Measurements from ENCODE around the gene RXFP4.
A peak's percentile ranks its signal among the peaks of the same experiment; 100 is the strongest.

RXFP4 gene

DNA sequence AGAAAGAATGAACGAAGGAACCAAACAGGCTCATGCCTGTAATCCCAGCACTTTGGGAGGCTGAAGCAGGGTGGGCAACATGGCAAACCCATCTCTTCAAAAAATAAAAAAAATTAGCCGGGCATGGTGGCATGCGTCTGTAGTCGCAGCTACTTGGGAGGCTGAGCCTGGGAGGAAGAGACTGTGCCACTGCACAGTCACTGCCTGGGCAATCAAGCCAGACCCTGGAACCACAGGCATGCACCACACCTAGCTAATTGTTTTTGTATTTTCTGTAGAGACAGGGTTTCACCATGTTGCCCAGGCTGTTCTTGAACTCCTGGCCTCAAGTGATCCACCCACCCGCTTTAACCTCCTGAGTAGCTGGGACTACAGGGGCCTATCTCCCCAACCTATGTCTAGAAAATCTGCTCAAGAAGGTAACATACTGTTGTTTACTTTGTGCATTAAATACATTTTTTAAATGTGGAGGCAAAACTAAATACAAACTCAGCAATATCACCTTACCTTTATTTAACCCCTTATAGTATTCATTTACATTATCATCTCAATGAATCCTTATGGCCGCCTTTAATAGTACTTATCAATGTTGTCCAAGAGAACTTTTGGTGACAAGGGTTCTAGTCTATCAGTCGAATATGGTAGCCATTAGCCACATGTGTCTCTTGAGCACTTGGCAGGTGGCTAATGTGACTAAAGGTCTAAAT, 10.0 kb upstream of the RXFP4 start:
- DNase-seq, result peak; percentile 11

DNA sequence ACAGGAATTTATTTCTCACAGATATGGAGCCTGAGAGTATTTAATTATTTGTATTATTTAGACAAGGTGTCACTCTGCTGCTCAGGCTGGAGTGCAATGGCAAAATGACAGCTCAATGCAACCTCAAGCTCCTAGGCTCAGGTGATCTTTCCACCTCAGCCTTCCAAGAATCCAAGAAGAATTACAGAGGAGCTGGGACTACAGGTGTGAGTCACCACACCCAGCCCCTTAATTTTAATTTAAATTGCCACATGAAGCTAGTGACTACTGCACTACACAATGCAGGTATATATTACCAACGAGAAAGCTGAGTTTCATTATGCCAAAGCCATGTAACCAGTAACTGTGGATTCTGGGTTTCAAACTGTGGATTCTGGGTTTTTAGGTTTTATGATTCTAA, 9.4 kb upstream of the RXFP4 start:
- no peak for DNase-seq

DNA sequence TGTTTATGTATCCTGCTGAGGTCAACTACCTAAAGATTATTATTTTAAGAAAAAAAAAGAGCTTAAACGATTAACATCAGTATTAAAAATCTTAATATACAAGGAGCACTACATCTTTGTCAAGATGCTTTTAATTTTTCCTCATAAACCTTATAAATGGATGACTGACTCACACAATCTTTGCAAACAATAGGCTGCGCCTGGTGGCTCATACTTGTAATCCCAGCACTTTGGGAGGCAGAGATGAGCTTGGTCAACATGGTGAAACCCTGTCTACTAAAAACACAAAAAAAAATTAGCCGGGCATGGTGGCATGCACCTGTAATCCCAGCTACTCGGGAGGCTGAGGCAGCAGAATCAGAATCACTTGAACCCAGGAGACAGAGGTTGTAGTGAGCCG, 9.0 kb upstream of the RXFP4 start:
- DNase-seq, result no peak

DNA sequence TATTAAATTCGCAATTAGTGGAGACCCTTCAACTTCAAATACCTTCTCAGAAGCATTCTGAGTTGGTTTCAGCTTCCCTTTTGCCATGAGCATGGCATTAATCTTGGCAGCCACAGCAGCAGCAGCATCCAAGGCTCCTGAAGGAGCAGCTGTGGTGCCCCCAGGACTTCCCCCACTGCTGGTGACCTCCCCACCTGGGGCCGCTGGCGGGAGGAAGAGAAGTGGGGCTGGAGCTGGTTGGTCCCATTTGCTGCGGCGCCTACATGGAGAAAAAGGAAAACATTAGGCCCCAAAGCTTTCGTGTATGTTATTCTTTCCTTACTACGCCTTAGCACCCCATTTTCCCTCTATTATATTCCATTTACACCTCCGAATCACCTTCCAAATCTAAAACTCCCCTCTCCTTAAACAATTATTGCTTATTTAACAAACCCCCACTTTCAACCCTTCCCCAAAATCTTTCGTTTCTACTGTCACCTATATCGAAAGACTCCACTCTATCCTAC, 7.8 kb upstream of the RXFP4 start:
- no peak for DNase-seq

DNA sequence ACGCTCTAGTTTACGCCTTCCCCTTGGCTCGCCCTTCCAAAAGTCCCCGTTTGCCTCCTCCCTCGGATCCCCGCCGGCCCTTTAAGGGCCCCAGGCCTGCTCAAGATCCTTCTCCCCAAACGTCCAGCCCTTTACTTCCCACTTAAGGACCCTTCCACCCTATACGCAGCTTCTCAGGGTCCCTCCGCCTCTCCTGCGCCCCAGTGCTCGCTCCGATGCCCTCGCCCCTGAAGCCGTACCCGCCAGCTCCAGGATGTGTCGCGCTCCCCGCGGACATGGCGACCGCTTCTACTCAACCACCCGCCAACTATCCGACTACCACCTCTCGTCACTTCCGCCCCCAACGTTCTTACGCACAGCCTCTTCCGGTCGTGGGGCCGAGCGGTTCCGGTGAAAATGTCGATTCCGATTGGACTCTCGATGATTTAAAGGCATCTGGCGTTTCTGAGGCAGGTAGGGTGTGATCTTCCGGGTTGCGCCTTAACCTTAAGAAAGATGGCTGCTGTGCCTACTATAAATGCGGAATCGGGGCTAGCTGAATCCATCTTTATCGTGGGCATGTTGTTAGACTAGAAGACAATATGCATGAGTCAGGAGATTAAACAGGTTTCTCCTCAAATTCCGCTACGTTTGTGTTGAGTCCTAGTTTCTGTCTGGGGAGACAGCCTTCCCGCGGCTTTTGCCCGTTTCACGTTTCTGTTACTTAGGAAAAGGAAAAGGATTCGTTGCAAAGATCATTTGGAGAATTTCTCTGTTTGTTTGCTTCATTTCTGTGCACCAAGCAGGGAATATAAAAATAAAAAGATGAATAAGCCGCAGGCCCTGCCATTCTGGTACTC, 7.1 kb upstream of the RXFP4 start, which contains the start of gene KHDC4:
Gene KHDC4 (minus strand): TSS at position 317 of the 839 bp plus-strand sequence. CDS start 40 bp downstream, at position 277.
- DNase-seq, result peak; percentile 87

DNA sequence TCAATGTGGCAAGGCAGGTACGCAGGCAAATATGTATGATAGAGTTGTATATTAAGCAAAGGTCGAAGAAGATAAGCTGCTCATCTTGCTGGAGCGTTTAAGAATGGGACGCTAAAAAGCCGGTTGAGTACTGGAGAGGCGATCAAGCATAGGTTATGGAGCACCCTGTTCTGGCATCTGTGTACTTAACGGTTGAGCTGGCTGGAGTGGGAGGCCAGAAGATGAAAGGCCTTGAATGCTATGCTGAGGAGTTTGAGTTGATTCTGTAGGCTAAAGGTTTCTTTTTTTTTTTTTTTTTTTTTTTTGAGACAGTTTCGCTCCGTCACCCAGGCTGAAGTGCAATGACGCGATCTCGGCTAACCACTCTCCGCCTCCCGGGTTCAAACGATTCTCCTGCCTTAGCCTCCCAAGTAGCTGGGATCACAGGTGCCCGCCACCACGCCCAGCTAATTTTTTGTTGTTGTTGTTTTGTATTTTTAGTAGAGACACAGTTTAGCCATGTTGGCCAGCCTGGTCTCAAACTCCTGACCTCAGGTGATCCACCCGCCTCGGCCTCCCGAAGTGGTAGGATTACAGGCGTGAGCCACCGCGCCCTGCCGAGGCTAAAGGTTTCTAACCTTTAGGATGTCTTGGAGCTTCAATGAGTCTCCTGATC, 6.4 kb upstream of the RXFP4 start:
- DNase-seq, result no peak

DNA sequence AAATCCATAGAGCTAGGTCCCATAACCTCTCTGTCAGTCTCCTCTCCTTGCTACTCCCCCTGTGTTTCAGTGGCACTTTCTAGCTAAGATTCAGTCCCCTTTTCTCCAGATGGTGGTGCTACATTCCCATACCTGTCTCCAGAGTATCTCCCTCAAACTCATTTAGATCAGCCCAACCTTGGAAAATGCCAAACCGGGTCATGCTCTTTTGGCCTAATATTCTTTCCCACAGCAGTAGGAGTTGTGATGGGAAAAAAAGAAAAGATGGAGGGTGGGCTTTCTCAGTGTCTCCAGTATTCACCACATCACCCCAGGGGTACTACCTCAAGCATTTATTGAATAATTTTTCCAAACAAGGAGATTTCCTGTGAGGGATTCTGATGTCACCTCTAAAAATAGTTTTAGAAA, 3.2 kb upstream of the RXFP4 start:
- DNase-seq, result no peak

DNA sequence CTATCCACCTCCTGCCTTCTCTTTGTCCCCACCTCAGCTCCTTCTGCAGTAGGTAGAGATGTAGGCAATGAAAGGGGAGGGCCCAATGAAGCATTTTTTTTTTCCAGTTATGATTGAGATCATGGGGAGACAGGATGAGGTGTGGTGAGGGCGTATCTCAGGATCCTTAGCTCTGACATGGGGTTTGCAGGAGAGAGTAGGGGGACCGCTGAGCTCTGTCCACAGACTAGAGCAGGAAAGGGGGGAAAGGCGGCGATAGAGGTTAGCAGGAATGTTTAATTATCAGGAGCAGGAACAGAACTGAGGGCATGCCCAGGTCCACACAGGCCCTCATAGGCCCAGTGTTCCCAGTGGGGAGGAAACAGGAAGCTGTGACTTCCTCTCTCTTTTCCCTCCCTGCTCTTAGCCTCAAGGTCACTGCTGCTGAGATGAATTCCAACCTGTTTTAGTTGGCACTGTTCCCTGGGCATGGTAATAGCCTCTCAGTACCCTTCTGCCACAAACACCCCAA, 901 bp upstream of the RXFP4 start:
- DNase-seq, result no peak

DNA sequence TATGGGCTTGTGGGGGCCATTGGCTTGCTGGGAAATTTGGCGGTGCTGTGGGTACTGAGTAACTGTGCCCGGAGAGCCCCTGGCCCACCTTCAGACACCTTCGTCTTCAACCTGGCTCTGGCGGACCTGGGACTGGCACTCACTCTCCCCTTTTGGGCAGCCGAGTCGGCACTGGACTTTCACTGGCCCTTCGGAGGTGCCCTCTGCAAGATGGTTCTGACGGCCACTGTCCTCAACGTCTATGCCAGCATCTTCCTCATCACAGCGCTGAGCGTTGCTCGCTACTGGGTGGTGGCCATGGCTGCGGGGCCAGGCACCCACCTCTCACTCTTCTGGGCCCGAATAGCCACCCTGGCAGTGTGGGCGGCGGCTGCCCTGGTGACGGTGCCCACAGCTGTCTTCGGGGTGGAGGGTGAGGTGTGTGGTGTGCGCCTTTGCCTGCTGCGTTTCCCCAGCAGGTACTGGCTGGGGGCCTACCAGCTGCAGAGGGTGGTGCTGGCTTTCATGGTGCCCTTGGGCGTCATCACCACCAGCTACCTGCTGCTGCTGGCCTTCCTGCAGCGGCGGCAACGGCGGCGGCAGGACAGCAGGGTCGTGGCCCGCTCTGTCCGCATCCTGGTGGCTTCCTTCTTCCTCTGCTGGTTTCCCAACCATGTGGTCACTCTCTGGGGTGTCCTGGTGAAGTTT, 550 bp downstream of the RXFP4 start:
- no peak for DNase-seq

DNA sequence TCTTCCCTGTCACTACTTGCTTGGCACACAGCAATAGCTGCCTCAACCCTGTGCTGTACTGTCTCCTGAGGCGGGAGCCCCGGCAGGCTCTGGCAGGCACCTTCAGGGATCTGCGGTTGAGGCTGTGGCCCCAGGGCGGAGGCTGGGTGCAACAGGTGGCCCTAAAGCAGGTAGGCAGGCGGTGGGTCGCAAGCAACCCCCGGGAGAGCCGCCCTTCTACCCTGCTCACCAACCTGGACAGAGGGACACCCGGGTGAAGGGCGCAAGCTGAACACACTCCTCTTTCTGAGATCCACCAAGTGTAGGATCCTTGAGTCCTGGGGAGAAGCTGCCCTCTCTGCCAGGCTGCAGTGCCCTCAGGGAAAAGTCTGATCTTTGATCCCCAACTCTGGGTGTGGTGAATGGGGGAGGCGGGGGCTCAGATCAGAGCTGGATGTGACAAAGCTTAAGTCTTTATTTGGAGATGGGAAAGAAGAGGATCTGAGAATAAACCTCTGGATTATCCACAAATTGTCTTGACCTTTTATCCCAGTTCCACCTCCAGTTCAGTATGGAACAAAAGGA, 1.2 kb downstream of the RXFP4 start:
- DNase-seq, result no peak

DNA sequence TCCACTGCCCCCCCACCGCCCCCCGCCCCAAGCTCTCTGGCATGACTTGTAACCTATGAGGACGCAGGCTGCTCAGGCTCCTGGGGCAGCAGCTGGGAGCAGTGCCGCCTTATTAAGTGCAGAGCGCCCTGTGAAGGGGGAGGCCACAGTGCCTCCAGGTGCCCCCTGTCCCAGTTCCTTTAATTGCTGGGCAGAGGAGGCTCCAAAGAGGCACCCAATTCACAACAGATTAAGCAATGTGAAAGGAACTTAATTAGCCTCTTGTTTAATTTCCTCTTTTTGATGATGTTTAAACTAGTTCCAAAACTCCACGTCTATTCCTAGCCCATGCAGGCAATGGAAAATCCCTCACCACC, 3.0 kb downstream of the RXFP4 start:
- no peak for DNase-seq

DNA sequence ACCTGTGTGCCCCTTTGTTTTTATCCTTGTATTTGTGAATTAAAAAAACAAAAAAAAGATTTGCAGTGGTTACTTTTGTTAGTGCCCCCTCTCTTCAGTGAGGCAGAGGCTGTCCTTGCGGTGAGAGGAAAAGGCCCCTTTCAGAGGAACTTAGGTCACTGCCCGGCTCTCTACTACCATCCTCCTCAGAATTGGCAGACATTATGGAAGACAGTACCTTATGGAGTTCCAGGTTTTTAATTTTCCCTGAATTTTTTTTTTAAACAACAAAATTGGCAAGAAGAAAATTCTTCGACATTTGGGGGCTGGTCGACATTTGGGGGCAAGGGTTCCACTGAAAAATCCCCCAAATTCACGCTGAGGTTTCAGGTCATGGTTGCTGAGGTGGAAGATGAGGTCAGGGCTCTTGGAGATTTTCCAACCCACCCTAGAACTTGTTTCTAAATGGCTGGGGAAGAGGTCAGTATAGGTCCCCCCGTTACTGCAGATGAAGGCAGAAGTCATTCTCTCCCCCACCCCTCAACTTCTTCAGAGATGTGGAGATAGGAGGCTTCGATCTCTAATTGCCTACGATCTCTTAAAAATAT, 5.3 kb downstream of the RXFP4 start:
- DNase-seq, result no peak

DNA sequence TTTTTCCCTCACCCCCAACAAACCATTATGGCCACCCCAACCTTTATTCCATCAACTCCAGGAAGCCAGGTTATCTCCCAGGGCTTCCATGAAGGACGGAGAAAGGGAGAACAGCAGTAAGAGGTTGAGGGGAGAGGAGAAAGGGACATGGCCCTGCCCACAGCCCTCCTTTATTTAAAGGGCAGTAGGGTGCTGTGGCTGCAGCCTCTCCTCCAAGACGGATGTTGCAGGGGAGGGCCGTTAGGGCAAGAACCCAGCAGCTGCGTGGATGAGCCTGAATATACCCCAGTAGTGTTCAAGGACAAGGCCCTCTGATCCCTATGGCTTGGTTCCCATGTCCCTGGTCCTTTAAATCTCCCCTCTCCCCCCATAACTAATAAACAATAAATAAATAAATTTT, 5.9 kb downstream of the RXFP4 start:
- DNase-seq, result no peak

DNA sequence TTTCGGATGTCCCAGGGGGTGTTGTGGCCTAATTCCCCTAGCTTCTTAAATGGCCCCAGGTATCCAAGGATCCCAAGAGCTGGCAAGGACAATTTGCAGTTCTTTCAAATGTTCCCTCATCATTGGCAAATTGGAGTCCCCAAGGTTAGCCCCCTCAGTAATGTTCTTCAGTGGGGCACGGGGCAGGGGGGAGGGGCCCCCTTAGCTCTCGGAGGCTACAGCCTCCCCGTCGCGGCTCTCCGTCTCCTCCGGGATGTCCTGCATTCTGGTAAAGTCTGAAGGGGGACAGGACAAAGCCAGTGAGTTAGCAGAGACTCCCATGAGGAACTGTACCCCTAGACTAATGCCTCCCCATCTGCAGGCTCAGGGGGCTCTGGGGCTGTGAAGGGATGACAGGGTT, 6.3 kb downstream of the RXFP4 start:
- no peak for DNase-seq

DNA sequence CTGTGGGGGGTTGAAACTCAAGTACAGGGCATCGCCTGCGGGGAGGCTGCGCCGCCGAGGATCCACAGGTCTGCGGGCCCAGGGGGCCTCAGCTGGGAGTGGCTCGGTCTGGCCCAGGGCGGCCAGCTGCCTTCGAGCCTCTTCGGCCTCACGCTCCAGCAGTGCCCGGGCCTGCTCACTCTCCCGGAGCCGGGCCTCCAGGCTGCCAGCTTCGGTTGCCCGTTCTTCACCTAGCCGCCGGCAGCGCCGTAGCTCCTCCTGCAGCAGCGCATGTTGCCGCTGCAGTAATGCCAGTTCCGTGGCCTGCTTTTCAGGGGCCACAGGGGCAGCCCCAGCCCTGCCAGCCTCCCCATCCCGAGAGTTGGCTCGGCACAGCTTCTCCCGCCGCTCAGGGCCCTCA, 9.4 kb downstream of the RXFP4 start:
- DNase-seq, result no peak

DNA sequence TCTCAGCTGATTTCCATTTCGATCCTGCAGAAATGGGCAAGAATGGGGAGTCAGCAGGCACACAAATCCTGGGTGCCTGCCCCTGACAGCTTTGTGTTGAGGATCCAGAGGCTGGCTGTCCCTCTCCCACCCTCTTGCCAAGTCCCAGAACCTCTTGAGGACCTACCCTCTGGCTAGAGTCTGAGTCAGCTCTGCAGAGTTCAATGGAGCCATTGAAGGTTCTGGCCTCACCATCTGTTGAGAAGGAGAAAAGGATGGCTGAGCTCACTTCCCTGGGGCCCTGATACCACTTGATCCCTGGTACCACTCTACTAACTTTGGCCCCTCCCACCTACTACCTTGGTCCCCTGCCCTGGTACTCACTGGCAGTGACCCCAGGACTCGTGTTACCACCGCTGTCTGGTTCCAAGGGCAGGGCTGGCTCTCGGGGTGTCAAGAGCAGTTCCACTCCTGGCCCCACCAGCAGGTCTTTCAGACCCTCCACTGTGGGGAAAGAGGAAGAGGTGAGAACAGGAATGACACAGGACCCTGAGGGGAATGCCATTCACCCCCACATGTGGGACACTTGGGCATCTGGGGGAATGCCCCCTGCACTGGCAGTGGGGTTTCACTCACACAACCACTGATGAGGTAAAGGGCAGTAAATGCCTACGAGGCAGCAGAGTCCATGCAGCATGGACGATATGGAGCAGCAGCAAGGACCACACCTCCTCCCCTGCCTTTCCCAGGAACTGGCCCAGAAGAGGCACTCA, 10.5 kb downstream of the RXFP4 start:
- DNase-seq, result no peak

DNA sequence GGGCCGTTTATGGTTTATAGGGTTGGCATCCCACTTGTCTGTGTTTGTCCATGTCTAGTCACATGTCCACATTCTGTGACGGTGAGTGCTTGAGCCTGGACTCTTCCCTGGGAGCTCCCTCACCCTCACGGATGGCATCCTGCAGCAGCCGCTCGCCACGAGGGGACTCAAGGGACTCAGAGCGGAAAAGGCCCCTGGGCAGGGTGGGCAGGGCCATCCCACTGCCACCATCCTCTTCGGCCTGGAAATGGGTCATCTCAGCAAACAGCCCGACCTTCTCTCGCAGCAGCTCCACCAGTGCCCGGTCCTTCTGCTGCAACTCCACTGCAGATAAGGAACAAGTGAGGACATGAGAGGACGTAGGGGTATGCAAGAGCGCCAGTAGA, 11.1 kb downstream of the RXFP4 start:
- no peak for DNase-seq

DNA sequence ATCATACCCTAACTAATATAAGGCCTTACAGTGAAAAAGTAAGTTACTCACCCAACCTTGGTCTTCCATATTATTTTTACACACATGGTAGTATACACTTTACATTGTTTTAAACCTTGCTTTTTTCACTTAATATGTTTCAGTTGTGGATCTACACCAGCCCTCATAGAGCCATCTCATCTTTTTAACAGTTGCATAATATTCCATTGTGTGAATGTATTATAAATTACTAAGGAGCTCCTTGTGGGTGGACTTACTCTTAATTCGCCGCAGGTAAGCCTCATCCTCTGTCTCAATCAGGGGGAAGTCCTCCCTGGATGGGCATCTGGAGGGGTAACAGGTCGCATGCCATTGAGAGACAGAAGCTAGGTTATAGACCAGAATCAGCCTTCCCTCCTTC, 13.2 kb downstream of the RXFP4 start:
- DNase-seq, result no peak

DNA sequence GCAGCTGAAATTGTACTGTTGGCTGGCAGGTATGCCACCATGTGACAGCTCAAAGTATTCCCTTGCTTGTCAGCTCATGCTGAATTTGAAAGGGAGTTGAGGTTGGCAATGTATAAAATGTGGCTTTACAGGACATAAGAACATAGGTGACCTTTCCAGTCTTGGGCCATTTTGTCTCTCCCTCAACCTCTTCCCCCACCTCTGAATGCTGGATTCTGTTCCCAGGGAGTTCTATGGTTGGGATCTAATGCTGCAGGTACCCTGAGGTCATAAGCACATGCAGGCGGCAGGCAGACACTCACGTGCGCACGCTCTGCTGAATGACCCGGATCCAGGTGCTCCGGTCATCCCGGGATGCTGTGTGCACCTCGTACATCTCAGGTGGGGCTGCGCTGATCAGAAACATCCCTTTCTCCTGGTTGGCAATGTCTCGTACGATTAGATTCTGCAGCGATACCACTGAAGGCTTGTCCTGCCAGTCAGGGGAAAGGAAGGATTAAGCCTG, 16.0 kb downstream of the RXFP4 start:
- DNase-seq, result no peak

DNA sequence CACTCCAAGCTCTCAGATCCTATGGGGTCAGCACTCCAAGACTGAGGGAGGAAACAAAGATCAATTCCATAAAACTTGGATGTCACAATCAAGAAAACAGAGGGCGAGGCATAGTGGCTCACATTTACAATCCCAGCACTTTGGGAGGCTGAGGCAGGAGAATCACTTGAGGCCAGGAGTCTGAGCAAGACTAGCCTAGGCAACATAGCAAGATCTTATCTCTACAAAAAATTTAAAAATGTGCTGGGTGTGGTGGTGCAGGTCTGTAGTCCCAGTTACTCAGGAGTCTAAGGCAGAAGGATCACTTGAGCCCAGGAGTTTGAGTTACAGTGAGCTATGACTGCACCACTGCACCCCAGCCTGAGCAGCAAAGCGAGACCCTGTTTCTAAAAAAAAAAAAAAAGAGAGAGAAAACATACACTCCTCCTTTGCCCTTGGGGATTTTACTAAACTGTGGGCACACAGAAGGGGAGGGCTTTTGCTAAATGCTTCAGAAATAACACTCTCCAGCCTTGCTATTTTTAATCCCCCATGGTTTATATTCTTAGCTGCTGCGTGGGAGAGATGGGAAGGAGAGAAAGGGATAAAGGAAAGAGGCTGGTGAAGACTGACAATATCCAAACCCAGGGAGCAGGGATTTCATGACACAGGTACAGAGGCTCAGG, 18.8 kb downstream of the RXFP4 start:
- no peak for DNase-seq

DNA sequence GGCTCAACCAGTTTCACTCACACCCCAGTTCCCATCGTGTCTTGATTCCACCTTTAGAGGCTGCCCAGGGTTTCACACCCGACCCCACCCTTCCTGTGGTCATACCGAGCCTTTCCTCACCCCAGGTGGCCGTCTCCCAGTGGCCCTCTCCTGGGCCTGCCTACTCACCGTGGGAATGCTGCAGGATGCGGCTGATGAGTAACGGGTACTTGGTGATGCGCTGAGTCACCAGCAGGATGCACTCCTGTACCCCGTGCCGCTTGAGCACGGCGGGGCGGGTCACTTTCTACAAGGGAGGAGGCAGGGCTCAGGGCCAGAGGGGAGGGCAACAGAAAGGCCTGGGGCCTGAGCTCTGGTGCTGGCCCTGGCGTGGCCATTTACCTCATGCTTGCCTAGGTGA, 20.5 kb downstream of the RXFP4 start:
- DNase-seq, result no peak
